Measurements from ENCODE around the gene SLC6A17.

DNA sequence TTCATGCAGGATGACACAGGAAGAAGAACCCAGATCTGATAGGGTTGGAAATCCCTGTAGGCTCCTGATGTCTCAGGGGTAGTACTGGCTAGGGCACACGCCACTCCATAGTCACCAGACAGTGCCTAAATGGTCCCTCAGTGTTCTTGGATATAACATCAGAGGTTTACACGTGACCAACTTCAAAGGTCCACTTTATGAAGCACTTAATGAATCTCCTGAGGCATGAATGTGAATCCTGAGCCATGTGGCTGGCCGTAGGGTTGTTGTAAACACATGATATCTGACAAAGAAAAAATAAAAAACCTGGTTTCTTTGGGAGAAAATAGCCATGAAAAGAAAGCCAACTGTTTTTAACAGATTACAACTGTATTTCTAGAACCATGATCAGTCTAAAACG is 27.5 kb downstream of the SLC6A17 start:
- TF ChIP-seq CTCF (IDR thresholded peaks at IDR 0.05) (no peak), POLR2A (IDR thresholded peaks at IDR 0.05) (no peak)
